AG20443 (cell line): ENCODE data around the gene KRTAP10-8.
"Not testable (repeated sequence)": the region's sequence is repeated elsewhere in the genome, so short reads cannot be mapped to it uniquely, and the experiment has no call there.

ENCODE experiments used
- DNase-seq: peaks from one replicate; pipeline ENCODE4 v3.0.0; 2012; ENCODE audit warnings: low spot score, mixed read lengths

KRTAP10-8 gene

DNA sequence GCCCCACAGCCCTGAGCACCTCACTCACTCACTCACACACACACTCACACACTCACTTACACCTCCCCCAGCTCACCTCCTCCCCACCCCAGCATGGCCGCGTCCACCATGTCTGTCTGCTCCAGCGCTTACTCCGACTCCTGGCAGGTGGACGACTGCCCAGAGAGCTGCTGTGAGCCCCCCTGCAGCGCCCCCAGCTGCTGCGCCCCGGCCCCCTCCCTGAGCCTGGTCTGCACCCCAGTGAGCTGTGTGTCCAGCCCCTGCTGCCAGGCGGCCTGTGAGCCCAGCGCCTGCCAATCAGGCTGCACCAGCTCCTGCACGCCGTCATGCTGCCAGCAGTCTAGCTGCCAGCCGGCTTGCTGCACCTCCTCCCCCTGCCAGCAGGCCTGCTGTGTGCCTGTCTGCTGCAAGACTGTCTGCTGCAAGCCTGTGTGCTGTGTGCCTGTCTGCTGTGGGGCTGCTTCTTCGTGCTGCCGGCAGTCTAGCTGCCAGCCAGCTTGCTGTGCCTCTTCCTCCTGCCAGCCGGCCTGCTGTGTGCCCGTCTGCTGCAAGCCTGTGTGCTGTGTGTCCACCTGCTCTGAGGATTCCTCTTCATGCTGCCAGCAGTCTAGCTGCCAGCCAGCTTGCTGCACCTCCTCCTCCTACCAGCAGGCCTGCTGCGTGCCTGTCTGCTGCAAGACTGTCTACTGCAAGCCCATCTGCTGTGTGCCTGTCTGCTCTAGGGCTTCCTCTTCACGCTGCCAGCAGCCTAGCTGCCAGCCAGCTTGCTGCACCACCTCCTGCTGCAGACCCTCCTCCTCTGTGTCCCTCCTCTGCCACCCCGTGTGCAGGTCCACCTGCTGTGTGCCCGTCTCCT is 34.7 kb downstream of the KRTAP10-8 start, which contains the start of gene KRTAP10-11:
Gene KRTAP10-11, plus strand, starts transcription at position 49 of the 856 bp plus-strand sequence. Its CDS starts 45 bp downstream, at position 94.
- DNase-seq: not testable (repeated sequence)

DNA sequence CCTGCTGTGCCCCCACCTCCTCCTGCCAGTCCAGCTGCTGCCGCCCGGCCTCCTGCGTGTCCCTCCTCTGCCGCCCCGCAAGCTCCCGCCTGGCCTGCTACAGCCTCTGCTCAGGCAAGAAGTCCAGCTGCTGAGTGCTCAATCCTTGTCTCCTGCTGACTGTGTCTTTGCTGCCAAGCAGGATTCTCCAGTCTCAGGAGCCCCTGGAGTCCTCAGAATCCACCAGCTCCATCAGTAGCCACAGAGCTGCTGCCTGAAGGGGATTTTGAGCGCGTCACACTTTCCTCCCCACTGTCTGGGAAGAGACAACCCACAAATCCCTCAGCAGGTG is 35.3 kb downstream of the KRTAP10-8 start:
- no peak for DNase-seq

DNA sequence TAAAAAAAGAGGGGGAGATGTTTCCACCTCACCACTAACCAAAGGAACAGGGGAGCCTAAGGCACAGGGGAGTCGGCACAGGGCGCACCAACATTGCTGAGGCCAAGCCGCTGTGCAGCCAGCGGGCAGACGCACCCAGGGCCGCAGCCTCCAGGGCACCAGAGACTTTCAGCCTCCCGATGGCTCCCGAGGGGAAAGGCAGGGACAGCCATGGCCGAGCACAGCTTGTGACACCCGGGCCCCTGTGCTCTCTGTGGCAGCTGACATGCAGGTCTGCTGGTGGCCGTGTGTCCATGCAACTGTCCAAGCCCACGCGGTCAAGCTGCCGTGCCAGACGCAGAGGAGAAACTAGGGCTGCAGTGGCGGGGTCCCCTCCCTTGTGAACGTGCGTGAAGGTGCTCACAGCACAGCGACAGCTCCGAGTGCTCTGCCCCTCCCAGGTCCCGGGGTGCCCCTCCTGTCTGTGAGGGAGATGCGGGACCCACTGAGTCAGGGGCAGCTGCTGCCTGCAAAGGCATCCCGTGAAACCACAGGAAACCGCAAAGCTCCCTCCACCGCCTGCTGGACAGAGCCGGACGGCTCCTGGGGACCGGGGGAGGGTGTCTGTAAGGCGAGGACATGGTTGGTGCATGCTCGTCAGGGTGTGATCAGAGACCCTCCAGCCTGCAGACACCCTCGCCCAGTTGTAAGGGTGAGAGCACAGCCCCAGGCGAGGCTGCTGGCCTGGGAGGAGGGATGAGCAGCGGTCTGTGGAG is 36.9 kb downstream of the KRTAP10-8 start:
- DNase-seq: no peak

DNA sequence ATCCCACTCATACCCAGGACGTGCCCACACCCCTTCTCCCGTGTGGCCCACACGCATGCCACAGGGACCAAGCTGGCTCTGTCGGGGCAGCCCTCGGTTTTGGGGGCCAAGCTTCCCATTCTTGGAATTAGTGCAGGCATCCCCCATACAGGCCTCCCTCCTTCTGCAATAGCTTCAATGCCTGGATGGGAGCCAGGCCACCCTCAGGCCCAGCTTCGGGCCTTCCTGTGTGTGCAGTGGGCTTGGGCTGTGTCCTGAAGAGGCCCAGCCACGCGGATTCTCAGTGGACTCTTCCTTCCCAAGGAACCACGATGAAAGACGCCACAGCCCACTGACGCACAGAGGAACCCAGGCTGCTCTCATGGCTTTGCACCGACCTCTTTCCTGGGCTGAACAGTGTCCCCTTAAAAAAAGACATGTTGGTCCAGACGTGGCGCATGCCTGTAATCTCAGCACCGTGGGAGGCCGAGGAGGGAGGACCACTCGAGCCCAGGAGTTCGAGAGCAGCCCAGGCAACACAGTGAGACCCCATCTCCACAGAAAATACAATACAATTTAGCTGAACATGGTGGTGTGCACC is 37.7 kb downstream of the KRTAP10-8 start:
- no peak for DNase-seq

DNA sequence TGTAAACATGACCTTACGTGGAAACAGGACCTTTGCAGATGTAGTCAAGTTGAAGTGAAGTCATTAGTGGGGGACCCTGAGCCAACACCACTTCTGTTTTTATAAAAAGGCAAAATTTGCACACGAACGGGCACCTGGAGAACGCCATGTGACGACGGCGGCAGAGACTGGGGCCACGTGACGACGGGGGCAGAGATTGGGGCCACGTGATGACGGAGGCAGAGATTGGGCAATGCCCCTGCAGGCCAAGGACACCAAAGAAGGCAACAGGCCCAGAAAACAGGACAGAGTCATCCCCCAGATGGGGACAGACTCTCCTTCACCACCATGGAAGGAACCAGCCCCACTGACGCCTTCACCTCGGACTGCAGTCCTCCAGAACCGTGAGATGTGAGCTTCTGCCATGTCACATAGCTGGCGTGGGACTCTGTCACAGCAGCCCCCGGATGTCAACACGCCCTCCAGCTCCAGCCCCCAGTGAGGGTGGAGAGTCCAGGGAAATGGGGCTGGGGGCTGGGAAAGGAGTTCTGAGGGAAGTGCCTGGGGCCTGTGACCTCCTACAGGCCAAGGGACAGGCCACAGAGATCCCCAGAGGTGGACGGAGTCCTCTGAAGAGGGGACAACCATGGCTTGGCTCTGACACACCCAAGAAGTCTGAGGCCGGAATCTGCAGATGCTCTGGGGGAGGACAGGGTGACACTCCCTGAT is 38.5 kb downstream of the KRTAP10-8 start:
- no peak for DNase-seq

DNA sequence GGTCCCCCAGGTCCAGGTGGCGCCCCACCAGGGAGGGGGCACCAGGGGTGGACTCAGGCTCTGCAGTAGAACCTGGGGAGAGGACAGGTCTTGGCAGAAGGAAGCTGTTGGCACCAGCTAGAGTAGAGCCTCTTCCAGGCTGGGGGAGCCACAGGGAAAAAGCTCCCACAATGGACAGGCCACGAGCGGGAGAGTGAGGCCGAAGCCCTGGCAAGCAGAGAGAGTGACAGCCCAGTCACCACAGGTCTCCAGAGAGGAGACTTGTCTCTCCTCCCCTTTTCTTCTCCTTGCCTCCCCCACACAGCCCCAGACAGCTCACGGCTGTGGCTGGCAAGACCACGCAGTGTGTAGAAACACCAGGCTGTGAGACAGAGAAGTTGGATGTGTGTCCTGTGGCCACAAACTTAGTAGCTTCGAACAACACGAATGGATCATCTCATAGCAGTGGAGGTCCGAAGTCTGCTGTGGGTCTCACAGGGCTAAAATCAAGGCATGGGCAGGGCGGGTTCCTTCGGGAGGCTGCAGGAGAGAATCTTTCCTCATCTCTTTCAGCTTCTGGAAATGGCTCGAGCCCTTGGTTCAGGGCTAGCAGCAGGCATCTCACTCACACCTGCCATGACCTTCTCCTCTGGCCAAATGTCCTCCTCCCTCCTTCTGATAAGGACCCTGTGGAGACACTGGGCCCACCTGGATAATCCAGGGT is 39.2 kb downstream of the KRTAP10-8 start:
- no peak for DNase-seq

DNA sequence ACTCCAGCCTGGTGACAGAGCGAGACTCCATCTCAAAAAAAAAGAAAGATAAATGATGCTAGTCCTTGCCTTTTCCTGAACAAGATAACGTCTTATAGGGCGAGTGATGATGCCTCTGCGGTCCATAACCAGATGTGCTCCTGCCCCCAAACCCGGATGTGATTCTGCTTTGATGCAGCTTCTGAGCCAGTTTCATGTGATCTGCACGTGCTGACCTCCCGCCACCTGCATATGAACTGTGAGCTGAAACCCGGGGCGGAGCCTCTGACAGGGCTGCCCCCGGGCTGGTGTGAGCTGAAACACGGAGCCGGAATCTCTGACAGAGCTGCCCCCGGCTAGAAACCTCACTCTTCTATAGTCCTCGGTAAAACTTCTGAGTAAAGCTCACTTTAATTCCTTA is 41.2 kb downstream of the KRTAP10-8 start:
- no peak for DNase-seq

DNA sequence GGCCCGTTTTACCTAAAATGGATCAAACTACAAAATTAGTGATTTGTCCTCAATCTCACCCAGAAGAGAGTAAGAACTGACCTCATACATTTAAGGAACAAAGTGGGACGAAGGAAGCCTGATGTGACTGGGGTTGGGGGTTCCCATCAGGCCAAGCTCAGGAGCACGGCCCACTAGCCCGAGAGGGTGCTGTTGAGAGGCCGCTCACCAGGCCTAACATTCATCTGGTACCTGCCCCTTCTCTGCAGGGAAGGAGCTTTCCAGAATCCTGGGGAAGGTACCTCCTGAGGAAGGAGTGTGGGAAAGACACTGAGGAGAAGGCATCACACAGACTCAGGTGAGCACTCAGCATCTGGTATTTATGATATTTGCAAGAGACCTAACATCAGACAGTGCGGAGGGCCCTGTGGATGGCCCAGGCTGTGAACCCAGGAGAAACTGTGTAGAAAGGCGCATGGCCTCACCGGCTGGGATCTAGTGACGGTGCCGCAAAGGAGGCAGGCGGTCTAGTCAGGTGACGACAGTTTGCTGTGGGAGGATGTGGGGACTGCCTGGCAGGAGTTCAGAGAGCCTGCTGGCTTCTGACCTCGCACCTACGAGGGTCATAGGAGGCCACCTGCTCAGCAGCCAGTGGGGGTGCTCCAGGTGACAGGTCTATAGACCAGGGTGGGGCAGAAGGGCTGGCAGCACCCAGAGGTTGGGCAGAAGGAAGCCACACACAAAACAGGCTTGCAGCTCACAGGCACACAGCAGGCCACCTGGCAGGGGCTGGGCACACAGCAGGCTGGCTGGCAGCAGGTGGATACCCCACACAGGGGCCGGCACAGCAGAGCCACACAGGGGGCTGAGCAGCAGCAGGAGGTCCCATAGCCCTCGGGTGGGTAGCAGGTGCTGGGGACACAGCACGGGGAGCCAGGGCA is 42.0 kb downstream of the KRTAP10-8 start:
- no peak for DNase-seq

DNA sequence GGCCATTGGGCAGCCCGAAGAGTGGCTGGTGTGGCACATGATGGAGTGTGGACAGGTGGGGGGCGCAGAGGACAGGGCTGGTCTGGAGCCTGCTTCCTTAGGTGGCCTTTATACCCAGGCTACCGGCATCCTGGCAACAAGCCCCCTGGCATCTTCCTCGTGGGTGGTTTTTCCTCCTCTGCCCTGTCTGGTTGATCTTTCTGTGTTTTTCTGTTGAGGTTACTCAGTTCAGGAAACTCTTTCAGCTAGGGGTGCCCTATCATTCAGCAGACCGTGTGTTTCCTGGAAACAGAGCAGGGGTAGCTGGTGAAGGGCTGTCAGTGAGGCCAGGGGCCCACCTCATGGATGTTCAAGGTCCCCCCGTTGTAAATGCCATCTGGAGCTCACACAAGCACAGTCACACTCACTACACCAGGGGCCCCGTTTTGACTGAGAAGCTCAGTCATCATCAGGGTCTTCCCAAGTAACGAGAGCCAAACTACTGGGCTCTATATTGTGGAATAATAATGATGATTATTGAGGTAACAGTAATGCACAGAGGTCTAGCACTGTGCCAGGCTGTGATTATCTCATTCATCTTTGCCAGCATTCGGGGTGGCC is 42.8 kb downstream of the KRTAP10-8 start, which contains the start of gene KRTAP12-4:
Gene KRTAP12-4, minus strand, starts transcription at position 84 of the 600 bp plus-strand sequence. Its CDS starts 45 bp downstream, at position 39.
- DNase-seq: no peak

DNA sequence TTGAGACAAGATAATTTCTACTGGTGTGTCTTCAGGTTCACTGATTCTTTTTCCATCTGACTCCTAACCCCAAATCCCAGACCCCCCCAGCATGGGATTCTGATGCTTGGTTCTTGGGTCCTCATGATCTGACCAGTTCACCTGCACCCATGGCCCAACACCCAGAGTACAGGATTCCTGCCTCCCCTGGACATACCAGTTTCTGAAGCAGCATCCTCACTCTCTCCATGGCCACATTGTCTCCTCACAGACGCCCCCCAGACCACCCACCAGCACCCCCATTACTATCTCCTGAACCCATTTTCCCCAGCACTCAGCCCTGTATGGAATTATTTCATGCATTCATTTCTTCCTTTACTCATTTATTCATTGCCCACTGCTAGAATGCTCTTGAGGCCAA is 45.0 kb downstream of the KRTAP10-8 start:
- no peak for DNase-seq

DNA sequence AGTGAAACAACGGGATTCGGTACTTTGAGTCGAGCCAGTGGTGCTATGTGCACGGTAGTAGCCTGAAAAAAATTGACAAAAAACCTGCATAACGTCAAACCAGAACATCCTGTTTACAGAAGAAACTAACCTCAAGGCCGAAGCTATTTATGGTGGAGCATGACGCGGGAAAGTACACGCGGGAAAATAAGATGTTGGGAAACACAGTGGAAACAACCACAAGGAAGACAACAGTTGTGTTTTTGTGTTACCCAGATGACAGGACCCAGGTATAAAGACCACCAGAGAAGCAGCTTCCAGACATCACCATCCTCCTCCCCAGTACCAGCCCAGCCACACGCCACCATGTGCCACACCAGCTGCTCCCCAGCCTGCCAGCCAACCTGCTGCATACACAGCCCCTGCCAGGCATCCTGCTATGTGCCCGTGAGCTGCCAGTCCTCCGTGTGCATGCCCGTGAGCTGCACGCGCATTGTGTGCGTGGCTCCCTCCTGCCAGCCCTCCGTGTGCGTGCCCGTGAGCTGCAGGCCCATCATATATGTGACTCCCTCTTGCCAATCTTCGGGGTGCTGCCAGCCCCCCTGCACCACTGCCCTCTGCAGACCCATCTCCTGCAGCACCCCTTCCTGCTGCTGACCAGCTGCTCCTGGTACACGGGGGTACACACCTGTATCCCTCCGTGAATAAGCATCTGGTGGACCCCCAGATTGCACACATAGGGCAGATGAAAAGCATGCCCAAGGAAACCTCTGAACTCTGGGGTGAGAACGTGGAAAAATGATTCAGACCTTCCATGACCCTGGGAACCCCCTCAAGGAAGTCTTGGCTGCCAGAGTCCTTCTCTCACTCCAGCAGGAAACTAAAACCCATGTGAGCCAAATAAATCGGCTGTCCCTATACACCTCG is 46.0 kb downstream of the KRTAP10-8 start, which contains the start of gene KRTAP12-3:
Gene KRTAP12-3, plus strand, starts transcription at position 298 of the 906 bp plus-strand sequence. Its CDS starts 48 bp downstream, at position 346.
- DNase-seq: no peak

DNA sequence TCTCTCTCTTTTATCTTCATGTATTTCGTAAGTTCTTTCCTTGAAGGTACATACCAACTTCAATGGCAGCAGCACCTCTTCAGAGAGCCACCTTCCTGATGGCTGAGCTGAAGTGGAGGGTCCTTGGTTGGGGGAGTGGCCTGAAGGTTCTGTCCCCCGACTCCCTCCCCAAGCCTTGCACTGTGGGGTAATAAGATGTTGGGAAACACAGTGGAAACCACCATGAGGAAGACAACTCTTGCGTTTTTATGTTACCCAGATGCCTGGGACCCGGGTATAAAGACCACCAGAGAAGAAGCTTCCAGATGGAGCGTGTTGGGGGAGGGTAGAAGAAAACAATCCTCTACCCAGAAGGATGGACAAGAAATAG is 46.6 kb downstream of the KRTAP10-8 start:
- DNase-seq: no peak

DNA sequence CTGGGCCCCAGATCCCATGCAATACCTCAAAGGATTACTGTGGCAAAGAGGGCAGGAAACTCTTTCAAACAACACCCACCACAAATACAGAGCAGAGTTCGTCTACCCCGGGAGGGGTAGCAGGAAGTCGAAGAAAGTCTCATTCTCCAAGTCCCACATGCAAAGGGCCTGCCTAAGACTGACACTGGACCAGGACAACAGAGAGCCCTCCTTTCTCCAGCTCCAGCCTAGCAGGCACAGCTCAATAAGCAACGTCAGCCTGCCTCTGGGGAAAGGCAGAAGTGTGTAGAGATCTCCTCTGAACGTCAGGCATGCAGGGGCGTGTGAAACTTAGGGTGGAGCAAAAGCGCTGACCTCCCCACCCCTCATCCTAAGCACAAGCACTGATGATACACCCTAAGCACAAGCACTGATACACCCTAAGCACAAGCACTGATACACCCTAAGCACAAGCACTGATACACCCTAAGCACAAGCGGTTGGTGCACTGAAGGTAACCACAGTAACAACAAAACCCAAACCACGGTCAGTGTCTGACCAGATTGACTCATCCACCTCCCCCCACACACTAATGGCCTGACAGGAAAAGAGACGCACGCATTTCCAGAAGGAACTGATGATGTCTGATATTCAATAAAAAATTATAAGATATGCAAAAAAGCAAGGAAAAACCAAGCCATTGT is 47.2 kb downstream of the KRTAP10-8 start:
- DNase-seq: no peak

DNA sequence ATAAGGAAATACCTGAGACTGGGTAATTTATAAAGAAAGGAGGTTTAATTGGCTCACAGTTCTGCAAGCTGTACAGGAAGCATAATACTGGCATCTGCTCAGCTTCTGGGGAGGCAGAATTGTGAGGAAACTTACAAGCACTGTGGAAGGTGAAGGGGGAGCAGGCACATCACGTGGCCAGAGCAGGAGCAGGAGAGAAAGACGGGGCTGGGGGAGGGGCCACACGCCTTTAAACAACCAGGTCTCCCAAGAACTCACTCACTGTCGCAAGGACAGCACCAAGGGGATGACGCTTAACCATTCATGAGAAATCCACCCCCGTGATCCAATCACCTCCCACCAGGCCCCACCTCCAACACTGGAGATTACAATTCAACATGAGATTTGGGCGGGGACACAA is 49.7 kb downstream of the KRTAP10-8 start:
- not testable (repeated sequence) for DNase-seq
